Left lobe of liver (tissue), 2 donors: Measurements from ENCODE around the gene MPG. TPM values are rescaled to one million over a fixed set of nuclear protein-coding genes. Genes with fewer than 3 reads are reported as not detected.

Experiments used
- ATAC-seq: fragments of 200-7000 bp; cut with Tn5 transposase; one replicate; pipeline ENCODE4 v1.9.1; 2020; ENCODE audit warnings: mild to moderate bottlenecking, moderate library complexity
- DNase-seq: peaks from one replicate; pipeline ENCODE4 v3.0.0-alpha.2; 2020; ENCODE audit warnings: low spot score
- total RNA-seq: library from RNA; stranded (reverse); gene quantifications from one replicate; pipeline ENCODE4 v1.2.1, GENCODE V29; 2021
- donor health status: DM: no; HTN: no; CAD: no; lungs with moderate emphysema.
- donor health status: DM: no; HTN: yes; CAD: no.

Gene MPG
- total RNA-seq, 1 donor from 2014 or later = 28.0 TPM

DNA sequence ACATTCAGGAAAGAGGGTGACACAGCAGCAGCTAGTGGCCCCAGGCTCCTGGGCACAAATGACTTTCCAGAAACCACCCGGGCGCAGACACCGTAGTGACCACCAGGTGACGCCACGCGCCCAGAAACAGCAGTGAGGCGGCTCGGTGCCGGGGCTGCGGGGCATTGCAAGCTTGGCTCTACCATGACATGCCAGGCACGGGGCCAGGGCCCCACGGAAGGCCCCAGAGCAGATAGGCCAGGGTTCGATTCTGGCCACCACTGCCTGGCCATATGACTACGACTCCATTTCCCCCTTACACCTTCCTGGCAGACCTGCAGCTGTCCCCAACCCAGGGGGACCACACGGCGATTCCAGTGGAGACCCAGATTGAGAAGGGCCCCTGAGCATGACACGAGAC lies 12.3 kb upstream of the MPG start:
- peak; percentile 86 for ATAC-seq
- DNase-seq = peak; percentile 83

DNA sequence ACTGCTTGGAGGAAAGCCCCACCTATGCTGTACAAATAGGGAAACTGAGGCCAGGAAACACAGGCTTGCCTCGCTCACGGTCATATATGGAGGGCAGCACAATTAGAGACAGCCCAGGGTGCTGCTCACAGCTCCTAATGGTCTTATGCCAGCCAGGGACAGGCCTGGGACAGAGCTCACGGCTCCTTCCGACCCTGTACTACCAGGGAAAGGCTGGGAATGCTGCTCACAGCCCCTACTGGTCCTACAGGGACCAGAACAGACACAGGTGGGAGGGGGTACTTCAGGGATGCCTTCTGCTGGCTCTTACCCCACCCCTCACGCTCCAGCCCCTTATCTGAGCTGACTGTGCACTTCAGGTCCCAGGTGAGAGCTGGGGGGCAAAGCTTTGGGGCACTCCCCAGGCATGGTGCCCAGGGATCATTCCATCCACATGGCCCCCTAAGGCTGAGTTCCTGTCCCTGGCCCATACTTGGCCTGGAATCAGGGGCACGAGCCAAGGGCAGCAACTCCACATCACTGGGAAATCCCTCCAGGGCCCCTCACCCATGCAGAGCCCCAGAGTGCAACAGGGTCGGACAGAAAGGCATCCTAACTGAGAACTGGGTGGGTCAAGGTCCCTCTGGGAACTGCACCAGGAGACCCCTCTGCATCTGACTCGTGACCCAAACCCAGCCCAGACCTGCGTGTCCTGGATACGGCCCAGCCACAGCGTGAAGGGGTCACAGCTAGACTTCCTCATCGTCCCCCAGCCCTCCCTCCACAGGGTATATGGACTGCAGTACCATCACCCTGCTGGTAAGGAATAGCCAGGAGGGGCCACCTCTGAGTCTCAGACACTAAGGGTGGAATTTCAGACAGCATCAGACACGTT lies 11.5 kb upstream of the MPG start:
- ATAC-seq (no peak), DNase-seq (no peak)

DNA sequence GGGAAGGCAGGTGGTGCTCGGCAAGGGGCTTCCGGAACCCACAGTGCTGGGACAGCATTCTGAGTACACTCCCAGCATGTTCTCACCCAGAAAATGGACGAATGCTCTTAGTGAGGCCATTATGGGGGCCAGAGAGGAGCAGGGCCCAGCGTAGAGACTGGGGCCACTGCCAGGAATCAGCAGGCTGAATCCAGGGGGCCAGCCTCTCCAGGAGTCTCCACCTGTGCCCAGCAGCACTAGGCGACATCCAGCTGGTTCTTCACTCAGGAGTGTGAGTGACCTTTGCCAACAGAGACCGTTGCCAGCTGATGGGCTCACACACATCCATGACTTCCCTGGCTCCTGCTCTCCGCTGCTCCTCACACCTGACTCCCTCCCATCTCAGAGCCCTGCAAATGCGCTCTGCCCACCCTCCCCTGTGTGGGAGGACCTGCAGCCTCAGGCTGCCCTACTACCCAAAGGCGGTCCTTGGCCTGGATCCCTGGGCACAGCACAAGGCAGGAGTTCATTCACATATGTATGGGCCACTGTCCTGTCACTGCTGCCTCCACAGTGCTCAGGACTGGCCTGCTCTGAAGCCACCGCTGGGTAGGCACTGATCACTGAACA lies 10.7 kb upstream of the MPG start:
- peak; percentile 48 for ATAC-seq

DNA sequence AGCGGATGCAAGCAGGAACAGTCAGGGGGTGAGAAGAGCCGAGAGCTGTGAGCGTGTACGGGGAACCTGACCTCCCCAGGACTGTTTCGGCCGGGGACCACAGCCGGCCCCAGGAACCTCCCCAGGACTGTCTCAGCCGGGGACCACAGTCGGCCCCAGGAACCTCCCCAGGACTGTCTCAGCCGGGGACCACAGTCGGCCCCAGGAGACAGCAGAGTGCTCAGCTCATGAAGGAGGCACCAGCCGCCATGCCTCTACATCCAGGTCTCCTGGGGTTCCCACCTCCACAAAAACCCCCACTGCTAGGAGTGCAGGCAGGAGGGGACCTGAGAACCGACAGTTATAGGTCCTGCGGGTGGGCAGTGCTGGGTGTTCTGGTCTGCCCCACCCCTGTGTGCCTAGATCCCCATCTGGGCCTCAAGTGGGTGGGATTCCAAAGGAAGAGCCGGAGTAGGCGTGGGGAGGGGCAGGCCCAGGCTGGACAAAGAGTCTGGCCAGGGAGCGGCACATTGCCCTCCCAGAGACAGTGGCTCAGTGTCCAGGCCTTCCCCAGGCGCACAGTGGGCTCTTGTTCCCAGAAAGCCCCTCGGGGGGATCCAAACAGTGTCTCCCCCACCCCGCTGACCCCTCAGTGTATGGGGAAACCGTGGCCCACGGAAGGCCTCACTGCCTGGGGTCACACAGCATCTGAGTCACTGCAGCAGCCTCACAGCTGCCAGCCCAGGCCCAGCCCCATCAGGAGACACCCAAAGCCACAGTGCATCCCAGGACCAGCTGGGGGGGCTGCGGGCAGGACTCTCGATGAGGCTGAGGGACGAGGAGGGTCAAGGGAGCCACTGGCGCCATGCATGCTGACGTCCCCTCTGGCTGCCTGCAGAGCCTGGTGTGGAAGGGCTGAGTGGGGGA lies 9.9 kb upstream of the MPG start:
- DNase-seq = no peak
- no peak for ATAC-seq

More for the DNA sequence above, 10.7 kb upstream of the MPG start:
- DNase-seq = no peak

GRCh38 chr16:69181-69580 lies 8.8 kb upstream of the MPG start:
- ATAC-seq (no peak), DNase-seq (no peak)

DNA sequence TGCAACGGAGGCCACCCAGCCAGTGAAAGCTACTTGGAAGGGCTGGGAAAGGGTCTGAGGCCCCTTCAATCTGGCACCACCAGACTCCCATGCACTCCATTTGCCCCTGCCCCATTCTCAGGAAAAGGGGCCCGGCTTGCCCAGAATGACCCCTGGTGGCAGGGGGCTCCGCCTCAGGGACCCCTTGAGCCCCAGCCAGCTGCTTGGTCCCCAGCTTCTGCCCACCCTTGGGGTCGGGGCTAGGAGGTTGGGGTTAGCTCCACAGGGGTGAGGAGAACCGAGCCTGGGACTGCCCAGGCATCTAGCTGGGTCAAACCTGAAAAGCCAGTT lies 6.8 kb upstream of the MPG start:
- ATAC-seq (no peak), DNase-seq (no peak)

DNA sequence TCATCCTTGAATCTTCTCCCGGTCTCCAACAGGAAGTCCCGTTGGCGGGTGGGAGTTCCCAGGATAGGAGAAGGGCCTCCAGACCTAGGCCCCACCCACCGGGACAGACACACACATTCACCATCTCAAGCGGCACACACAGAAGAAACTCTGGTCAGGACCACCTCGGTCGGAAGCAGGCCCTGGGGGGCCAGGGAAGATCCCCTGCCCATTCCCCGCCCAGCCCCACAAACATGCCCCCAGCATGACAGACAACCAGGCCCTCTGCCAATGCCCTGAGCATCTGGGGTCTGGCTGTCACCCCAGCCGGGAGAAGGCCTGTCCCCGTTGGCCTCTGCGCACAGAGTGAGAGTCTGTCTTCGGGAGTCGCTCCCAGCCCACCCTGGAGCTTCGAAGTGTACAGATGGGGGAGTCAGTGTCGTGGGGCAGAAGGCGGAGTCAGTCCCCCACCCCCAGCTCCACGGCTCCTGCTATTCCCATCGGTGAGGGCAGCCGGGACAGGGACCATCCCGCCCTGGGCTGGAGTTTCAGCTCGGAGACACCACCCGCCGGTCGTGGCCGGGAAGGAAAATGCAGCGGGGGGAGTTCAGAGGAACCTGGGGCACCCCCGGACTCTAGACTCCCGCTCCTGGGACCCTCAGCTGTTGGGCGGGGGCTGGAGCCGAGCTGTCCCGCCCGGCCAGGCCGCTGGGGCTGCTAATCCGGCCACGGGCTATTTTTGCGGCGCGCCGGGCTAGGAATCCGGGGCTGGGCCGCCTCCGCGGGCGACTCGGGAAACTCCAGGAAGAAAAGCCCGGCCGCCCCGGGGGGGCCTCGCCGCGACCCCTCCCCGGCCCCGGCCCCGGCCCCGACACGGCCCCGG lies 6.3 kb upstream of the MPG start:
- ATAC-seq (peak; percentile 26), DNase-seq (no peak)

DNA sequence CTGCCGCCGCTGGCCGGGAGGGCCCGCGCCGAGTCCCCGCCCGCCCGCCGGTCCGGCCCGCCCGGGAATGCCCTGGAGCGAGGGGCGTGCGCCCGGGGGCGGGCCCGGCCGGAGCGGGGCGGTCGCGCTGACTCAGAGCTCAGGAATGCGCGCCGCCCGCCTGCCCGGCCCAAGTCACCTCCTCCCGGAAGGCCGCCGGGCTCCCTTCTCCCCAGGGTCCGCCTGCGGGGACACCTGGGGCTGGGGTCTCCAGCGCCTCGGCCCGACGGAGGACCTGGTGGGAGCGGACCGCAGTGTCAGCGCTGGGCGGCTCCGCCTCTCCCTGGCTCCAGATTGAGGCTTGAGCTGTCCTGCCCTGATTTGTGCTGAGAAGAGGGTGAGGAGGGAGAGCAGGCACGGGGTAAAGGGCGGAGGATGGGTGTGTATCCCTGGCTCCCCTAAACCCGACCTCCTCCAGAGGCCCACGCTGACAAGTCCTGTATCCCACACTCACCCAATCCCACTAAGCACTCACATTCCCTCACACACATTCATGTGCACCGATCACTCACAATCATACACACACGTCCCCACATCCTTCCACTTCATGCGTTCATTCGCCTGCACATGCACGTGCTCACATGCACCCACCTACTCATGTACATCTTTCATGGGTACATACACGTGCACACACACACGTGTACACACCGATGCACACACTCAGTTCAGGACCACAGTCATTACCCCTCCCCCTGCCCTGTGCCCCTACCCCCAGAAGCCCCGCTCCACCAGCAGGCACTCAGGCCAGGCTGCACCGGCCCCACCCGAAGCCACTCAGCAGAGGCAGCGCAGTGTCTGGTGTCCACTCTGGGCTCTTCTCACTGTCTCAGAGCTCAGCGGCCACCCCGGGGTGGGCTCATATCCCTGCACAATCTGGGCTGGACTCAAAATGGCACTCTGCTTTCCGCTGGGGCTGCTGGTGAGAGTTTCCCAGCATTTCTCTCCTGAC lies 5.2 kb upstream of the MPG start, which contains the start of gene RHBDF1:
Gene RHBDF1 (minus strand): TSS at position 71 of the 988 bp plus-strand sequence. CDS start 7,616 bp downstream, outside the sequence.
- DNase-seq (peak; percentile 66), ATAC-seq (peak; percentile 81)

- DNase-seq = peak; percentile 71
These were observed 3.8 kb upstream of the MPG start for GRCh38 chr16:74051-74746.

GRCh38 chr16:74747-75334 lies 3.2 kb upstream of the MPG start:
- DNase-seq = no peak
- ATAC-seq = no peak

More at GRCh38 chr16:74051-74746, 3.8 kb upstream of the MPG start:
- ATAC-seq = peak; percentile 44

DNA sequence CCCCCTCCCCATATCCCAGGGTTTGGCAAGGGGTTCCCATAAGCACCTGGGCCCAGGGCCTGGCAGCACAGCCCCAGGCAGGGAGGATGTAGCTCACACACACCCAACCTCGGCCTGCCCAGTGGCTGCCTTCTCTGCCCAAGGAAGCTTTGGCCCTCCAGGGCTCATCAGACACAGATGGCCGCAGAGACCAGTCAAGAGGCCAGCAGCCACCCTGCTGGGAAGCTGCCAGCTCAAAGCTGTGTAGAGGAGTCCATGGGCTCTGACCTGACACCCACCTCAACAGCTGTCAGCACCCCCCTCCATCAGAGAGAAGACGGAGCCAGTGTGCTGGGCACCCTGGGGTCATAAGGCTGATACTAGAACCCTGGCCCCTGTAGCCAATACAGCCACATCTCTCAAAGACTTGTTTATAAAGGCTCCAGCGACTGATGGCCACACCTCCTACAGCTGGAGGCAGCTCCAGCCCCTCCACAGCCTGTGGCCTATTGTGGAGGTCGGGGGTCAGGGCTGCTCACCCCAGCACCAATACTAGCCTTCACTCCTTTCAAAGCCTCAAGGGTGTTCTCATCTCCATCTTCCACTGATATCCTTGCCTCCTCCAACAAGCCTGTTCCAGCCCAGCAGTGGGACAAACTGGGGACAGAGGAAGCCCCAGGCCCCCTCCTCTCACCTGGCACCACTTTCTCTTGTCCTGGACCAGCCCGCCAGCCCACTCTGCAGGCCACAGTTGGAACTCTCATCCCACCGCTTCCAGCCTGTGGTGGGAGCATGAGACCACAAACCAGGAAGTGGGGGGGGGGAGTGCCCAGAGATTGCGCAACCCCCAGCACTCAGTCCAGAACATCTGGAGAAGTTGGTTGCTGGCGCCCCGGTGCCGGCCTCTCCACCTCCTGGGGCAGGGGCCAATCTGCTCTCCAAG lies 2.2 kb upstream of the MPG start:
- no peak for DNase-seq

DNA sequence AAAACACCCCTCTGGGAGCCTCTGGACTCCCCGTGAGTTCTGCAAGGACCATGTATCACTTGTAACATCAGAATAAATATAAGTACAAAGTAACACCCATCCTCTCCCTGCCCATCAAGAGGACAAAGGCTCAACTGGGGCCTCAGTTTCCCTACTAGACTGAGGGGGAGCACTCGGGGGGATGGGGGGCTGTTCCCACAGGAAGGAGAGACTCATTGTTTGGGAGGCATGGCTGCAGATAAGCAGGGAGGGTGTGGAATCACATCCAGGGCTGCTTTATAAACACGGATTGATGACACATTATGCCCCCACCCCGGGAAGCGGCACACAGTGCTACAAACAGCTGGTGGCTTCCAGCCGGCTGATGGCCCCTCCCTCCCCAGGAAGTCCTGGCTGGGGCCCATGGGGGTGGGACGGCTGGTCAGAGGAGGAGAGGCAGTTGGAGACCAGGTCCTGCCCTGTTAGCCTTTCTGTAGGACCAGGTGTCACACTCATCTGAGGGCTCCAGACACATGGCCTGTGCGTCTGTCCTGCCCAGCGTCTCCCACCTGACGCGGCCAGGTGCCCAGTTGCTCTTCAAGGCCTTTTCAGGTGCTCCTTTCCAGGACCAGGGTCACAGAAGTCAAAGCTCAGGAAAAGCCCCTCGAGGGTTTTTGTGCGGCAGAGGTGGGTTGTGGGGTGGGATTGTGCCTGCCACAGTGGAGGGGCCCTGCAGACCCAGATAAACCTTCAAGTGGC lies 1.3 kb upstream of the MPG start:
- DNase-seq = no peak
- no peak for ATAC-seq

More for the DNA sequence above, 2.2 kb upstream of the MPG start:
- no peak for ATAC-seq

- DNase-seq = no peak
These were observed 685 bp upstream of the MPG start for GRCh38 chr16:77273-77806.

DNA sequence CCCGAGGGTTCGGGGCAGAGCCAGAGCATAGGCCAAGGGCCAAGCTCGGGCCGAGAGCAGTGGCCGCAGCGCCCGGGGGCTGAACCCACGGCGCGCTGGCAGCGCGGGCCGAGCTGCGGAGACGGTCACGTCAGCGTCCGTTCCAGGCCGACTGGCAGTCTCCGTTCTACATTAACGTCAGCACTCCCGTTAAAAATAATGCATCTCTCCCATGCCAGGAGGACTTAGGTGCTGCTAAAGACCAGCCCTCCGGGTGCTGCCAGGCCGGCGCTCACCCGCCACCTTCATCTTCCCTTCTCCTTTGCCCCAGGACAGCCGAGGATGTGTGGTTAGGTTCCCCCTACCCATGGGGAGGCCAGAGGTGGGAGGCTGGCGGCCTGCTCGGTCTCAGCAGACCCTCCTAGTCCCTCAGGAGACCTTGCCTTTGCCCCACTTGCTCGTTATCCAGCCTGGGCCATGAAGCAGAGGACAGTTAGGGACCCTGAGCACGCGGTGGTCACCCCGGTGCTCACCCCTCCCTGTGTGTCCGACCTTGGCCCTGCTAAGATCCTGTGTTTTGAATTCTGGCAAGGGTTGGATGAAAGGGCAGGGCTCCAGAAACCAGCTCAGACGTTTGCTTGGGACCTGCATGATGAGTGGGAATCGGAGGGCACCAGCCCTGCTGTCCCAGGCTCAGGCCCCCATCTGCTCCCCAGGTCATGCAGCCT lies 572 bp downstream of the MPG start:
- ATAC-seq = peak; percentile 43
- DNase-seq = no peak

More at GRCh38 chr16:77273-77806, 685 bp upstream of the MPG start:
- ATAC-seq = peak; percentile 9
